NCI-H2029 (cell line): ENCODE measurements around the gene PRKN.

ENCODE experiments used
- DNase-seq: peaks from one replicate; lab custom pipeline; 2025; lab: John Stamatoyannopoulos, UW

PRKN gene

GRCh38 chr6:161383951-161384350 is 1343.6 kb downstream of the PRKN start:
- DNase-seq = no peak

- DNase-seq = no peak
Observed at GRCh38 chr6:161379834-161380582, 1347.6 kb downstream of the PRKN start.

GRCh38 chr6:161378115-161378514 is 1349.5 kb downstream of the PRKN start:
- no peak for DNase-seq

GRCh38 chr6:161377116-161377515 is 1350.5 kb downstream of the PRKN start:
- no peak for DNase-seq

- no peak for DNase-seq
Observed at GRCh38 chr6:161376367-161376766, 1351.2 kb downstream of the PRKN start.

- peak; percentile 66 for DNase-seq
Observed at GRCh38 chr6:161374971-161375873, 1352.3 kb downstream of the PRKN start.

- peak; percentile 27 for DNase-seq
Observed at GRCh38 chr6:161373905-161374451, 1353.6 kb downstream of the PRKN start.

GRCh38 chr6:161372422-161372793 is 1355.2 kb downstream of the PRKN start:
- no peak for DNase-seq

GRCh38 chr6:161370880-161371279 is 1356.7 kb downstream of the PRKN start:
- DNase-seq = peak; percentile 66

GRCh38 chr6:161369339-161369738 is 1358.2 kb downstream of the PRKN start:
- DNase-seq = no peak

- DNase-seq = no peak
Observed at GRCh38 chr6:161368514-161368913, 1359.1 kb downstream of the PRKN start.

- DNase-seq = no peak
Observed at GRCh38 chr6:161367472-161367871, 1360.1 kb downstream of the PRKN start.

- no peak for DNase-seq
Observed at GRCh38 chr6:161366301-161366923, 1361.2 kb downstream of the PRKN start.

GRCh38 chr6:161365633-161366032 is 1361.9 kb downstream of the PRKN start:
- no peak for DNase-seq

GRCh38 chr6:161363286-161363685 is 1364.3 kb downstream of the PRKN start:
- no peak for DNase-seq

GRCh38 chr6:161362266-161362665 is 1365.3 kb downstream of the PRKN start:
- no peak for DNase-seq

- no peak for DNase-seq
Observed at GRCh38 chr6:161361529-161361928, 1366.0 kb downstream of the PRKN start.

GRCh38 chr6:161360520-161360919 is 1367.0 kb downstream of the PRKN start:
- DNase-seq = no peak

- no peak for DNase-seq
Observed at GRCh38 chr6:161359618-161359945, 1368.0 kb downstream of the PRKN start.

GRCh38 chr6:161356167-161356854 is 1371.3 kb downstream of the PRKN start:
- no peak for DNase-seq

- no peak for DNase-seq
Observed at GRCh38 chr6:161355696-161356095, 1371.9 kb downstream of the PRKN start.

GRCh38 chr6:161354956-161355355 is 1372.6 kb downstream of the PRKN start:
- no peak for DNase-seq
